GM10266 (cell line): ENCODE results near the gene PRELID1.

ENCODE experiments used
- DNase-seq: peaks from one replicate; pipeline ENCODE4 v3.0.0; 2012; ENCODE audit errors: extremely low spot score
- TF ChIP-seq, protein P1 (sequence below): IDR thresholded peaks from 2 replicates; pipeline ENCODE4 v1.5.1; 2012; ENCODE audit warnings: mild to moderate bottlenecking, low read depth; ENCODE audit not compliant: control insufficient read depth, insufficient read depth; ENCODE audit errors: missing control alignments

Gene PRELID1

DNA sequence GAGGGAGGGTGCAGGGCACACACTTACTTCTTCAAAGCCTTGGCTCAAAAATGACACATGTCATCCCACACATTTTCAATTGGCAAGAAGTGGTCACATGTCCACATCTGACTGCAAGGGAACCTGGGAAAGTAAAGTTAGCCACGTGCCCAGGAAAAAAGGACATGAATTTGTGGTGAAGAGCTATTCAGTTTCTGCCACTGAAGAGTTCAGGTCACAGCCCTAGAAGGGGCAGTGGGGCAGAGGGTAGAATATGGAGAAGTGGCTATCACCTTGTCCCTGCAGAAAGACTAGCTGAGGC is 52.2 kb downstream of the PRELID1 start:
- no peak for DNase-seq
- TF ChIP-seq, protein P1, sequence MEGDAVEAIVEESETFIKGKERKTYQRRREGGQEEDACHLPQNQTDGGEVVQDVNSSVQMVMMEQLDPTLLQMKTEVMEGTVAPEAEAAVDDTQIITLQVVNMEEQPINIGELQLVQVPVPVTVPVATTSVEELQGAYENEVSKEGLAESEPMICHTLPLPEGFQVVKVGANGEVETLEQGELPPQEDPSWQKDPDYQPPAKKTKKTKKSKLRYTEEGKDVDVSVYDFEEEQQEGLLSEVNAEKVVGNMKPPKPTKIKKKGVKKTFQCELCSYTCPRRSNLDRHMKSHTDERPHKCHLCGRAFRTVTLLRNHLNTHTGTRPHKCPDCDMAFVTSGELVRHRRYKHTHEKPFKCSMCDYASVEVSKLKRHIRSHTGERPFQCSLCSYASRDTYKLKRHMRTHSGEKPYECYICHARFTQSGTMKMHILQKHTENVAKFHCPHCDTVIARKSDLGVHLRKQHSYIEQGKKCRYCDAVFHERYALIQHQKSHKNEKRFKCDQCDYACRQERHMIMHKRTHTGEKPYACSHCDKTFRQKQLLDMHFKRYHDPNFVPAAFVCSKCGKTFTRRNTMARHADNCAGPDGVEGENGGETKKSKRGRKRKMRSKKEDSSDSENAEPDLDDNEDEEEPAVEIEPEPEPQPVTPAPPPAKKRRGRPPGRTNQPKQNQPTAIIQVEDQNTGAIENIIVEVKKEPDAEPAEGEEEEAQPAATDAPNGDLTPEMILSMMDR, result no peak
